Activated T-helper 1 cell treated with Interleukin-2 at 50 U/mL for 16 hours (primary cell): Measurements from ENCODE around the gene PLPP4.

Experiments
- DNase-seq: peaks from one replicate; pipeline ENCODE4 v3.0.0-alpha.2; 2020; ENCODE audit warnings: low read depth

The PLPP4 gene

DNA sequence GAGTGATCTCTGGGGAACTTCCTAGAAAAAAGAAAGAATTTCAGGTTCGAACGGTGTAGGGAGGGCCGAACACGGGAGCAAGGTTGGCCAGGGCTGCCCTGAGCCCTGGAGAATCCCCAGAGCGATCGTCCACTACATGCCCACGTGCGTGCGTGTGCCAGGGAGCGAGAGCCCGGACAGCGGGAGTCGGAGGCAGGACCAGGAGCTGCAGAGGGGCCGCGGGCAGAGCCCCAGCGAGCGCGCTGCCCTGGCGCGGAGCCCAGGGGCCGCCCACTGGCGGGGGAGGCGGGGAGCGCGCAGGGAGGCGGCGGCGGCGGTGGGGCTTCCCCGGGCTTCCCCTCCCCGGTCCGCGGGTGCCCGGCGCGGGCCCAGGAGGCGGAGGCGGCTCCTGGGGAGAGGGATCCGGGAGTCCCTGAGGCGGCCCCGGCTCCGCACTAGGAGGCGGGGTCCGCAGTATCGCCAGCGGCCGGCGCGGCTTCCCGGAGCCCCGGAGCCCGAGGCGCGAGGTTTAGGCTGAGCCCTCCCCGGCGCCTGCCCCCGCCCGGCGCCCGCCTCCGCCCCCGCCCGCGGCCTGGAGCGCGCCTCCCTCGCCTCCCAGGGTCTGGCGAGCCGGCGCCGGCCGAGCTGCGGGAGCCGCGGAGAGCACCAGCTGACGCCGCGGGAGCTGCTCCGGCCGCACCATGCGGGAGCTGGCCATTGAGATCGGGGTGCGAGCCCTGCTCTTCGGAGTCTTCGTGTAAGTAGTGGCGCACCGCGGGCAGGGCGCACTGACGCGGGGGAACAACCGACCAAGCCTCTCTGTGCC, at the start of gene PLPP4:
Gene PLPP4 (plus strand): TSS at position 602 of the 805 bp plus-strand sequence. CDS start 79 bp downstream, at position 681.
- no peak for DNase-seq

DNA sequence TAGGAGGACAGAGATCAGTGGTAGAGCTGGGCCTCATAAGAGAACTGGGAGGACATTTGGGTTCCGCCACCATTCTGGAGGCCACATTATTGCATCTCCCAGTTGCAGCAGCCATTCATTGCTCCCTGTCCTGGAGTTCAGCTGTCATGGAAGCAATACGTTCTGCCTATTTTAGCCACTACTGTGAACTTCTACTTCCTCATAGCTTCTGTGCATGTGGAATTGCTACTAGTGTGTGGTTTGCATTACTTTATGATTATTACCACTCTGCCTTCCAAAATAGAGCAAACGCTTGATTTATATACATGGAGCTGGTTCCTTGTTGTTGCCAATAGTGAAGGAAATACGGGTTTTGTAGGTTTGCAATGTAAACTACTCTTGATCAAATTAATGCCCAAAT, 47.2 kb upstream of the PLPP4 start:
- no peak for DNase-seq

DNA sequence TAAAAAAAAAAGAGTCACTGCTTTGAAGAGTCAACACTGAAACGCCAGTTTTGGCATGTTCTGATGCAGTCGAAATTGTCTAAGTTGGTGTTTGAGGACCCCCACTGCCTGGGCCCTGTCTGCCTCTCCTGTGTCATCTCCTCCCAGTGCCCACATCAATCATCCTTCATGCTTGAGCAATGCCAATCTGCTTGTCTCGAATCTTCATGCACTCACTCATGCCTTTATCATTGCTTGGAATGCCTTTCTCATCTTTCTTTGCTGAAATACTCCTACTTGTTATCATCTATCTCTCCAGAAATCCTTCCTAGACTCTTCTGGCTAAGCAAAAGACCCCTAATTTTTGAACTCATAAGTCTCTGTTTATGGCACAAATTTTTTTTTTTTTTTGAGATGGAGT, 42.1 kb upstream of the PLPP4 start:
- no peak for DNase-seq

DNA sequence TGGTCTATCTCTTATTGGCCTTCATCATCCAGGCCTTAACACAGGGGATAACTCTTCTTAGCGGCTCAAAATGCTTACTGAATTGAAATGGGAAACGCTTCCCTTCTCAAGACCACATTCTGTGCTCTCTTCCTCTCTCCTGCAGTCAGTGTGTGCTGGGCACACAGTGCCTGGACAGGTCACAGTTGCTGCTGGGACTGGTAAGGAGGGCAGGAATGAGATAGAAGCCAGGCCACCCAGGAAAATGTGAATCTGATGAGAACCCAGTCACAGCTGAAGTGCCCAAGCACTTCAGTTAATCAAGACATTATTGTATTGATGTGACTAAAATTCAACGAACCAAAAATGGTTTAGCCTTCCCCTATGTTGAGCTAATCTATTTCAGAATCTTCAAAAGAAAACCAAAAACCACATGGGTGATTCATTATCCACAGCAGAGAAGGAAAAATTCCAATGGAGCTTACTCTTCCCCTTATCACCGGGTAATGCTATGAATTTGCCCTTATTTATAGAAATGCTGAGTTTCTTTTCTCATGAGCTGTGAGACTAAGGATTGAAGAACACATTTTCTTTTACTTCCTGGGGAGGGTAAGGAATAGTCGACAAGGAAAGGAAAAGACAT, 41.2 kb upstream of the PLPP4 start:
- no peak for DNase-seq

DNA sequence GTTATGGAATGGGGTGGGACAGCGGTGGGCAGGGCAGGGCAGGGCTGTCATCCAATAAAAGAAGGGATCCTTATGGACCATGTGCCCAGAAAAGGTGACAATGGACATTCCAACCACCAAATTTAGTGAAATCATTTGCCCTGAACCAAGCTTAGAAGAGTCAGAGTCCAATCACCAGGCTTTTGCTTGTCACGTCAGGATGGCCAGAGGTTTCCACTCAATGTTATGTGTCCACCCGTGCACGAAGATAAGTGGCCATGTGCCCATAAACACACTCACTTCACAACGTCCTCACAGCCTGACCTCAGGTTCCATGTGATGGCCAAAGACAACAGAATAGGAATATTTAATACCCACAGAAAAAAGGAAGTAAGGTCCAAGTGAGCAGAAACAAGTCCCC, 36.6 kb upstream of the PLPP4 start:
- DNase-seq, result no peak

DNA sequence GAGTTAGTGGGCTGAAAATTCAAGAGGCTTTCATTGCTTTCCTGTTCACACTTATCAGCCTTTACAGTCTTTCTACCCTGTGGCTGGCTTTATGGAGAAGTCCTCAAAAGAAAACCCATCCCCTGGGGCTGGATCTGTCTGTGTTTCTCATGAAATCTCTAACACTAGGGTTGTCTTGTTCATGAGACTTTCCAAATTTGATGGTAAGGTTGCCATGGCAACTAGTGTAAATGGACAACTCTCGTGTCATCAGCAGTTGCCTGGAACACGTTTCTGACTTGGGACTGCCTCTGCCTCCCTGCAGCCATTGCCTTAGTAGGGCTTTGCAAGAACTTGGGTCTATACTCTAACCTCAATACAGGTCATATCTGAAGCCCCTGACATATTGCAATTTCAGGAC, 35.8 kb upstream of the PLPP4 start:
- no peak for DNase-seq

DNA sequence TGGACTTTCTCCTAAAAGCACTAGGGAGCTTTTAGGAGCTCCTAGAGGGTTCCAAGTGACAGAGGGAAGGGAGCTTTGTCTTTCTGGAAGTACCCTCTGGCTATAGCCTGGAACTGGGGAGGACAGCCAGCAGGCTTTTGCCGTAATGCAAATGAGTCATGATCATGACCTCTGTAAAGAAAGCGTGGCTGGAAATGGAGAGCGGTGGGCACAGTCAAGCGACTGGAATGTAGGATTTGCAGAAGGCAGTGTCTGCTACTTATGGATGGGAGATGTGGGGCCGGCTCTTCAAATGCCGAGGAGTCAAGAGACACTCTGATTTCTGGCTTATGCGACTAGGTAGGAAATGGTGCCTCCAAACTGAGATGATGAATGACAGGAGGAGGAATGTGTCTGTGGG, 34.6 kb upstream of the PLPP4 start:
- DNase-seq, result no peak

DNA sequence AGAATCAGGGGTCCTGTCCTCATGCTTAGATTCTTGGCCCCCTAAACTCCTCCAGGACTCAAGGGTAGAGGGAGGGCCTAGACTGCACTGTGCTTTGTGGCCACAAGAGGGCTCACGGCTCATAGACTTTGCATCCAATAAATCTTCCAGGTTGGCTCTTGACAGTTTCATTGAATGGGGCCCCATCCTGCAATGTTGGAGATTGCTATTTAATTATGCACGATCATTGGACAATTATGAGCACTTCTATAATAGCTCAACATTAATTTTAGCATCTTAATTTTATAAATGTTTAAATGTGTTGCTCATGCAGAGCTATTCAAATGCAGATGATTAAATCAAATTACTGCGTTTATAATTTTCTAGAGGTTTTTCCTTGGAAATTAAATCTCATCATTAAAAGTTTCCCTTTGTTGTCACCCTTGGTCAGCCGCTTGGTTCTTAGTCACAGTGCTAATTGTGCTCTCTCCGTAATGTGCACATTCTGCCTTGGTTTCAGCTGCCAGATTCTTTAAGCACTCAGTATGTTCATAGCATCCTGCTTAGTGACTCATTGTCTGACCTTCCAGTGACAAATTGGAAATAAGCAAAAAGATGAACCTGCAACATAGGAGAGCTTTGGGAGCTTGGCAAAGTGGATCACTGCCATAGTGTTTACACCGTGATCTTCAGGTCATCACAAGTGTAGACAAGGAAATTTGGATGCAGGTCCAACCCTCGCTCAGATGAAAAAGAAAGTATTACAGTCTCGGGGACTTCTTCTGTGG, 33.4 kb upstream of the PLPP4 start:
- DNase-seq, result no peak

DNA sequence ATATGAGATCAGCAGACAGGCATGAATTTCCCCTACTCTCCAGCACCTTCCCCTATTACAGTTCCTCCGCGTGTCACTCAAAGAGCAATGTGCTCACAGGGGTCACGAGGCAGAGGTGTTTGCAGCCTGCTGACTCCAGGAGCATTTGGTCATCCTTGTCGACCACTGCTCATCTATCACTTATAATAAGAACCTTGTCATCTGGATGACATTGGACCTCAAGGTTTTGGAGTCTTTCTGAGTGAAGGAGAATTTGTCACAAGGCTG, 32.9 kb upstream of the PLPP4 start:
- no peak for DNase-seq

DNA sequence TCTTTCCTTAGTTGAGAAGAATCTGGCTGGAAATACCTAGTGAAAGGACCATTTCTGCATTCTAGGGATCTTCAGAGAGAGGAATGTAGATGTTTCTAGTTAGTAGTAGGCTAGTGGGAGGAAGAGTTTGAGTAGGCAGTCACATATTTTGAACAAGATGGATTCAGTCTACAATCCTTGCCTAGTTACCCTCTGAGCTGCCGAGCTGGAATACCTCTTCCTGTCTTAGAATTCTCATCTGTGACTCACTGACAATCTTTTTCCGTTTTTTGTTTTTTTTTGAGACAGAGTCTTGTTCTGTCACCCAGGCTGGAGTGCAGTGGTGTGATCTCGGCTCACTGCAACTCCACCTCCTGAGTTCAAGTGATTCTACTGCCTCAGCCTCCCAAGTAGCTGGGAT, 30.7 kb upstream of the PLPP4 start:
- no peak for DNase-seq

DNA sequence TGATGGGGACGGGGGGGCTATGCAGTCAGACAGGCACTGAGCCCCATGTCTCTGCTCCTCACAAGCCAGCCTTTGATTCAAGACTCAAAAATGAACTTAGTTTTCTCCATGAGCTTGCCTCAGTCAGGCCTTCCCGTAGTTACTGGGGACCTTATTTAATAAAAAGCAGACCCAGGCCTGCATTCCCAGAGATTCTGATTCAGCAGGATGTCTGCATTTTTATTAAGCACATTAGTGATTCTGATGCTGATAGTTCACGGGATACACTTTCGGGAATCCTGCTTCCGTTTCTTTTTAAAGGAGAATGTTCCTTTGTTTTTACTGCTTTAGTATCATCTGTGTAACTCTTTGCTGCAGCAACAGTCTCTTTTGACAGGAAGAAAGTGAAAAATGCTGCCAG, 28.3 kb upstream of the PLPP4 start:
- no peak for DNase-seq

DNA sequence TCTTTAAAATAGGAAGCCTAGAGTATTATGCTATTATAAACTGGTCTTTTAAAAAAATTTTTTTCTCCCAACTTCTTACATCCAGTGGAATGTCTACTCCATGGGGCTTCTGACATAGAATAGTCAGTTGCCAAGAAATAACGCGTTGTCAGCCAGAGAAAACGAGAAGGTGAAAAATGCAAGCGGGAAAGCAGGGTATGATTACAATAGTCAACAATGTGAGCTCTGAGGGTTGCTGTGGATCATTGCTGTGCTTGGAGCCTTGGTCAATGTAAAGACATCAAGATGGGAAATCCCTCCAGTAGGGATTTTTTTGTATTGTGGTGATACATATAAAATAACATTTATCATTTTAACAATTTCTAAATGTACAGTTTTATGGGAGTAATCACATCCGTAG, 27.6 kb upstream of the PLPP4 start:
- no peak for DNase-seq

DNA sequence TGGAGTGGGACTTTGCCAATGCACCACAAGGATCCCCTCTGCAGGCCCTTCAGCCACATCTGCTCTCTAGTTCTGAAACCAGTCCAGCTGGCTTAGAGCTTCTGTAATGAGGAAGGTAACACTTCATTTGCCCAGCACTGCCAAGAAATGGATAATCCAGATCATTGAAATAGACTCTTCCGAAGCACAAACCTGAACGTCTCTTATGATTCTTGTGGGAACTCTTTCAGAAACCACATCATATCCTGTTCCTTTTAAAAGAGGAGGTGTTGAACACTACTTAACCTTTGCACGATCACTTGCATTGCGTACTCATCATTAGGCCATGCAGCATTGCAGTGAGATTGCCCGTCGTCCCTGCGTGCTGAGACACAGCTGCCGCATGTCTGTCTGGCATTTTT, 25.8 kb upstream of the PLPP4 start:
- DNase-seq, result no peak

DNA sequence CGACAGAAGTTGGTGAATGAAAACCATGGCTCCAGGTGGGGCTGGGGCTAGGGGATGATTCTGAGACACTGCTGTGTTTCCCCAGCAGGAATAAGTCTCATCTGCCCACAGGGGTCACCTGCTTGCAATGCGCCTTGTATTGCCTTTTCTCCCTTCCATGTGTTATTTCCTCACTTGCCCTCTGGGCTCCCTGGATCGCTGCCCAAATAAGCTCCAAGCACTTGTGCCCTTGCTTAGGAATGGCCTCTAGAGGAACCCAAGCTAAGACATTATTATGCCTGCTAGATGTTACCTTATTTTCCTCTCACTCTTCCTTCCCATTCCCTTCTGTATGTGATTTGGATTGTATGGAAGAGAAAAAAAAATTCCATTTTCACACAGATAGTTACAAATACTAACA, 24.8 kb upstream of the PLPP4 start:
- DNase-seq, result no peak

DNA sequence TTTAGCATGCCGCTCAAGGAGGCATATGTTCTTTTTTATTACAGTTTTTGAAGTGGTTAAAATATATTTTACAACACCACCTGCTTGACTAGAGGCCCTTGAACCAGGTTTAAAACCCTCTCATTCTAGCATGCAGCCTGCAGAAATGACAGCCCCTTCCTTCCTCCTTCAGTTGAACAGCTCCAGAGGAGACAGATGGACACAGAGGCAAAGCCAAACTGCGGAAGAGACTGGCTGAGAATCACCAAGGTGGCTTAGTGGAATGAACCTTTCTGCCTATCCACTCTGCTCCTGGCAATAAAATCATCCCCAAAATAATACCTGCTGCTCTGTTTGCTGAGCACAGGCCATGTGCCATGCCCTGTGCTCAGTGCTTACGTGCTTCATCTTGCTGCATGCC, 23.9 kb upstream of the PLPP4 start:
- no peak for DNase-seq

DNA sequence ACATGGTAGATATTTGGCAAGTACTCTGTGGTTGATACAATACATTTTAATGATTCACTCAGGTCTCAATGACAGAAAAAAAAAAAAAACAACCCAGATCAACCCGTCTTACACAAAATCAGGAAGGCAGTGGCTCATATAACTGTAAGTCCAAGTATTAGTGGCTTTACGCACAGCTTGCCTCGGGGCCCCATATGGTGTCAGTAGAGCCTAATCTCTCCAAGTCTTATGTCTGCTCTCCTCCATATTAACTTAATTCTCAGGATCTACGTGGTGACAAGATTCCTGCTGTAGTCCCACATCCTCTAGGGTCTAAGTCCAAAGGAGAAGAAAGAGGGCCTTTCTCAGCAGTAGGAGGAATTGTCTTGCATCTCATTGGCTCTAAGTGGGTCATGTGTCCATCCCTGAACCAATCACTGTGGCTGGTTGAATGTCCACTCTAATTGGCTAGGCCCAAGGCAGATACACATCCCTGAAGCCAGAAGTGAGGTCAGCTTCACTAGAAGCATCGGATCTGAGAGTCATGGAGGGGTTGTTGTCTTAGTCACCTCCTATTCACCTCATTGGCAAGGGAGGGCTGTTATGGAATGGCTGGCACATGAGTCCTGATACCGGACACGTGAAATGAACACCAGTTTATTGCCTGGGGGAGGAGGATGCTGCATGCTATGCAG, 20.5 kb upstream of the PLPP4 start:
- no peak for DNase-seq

DNA sequence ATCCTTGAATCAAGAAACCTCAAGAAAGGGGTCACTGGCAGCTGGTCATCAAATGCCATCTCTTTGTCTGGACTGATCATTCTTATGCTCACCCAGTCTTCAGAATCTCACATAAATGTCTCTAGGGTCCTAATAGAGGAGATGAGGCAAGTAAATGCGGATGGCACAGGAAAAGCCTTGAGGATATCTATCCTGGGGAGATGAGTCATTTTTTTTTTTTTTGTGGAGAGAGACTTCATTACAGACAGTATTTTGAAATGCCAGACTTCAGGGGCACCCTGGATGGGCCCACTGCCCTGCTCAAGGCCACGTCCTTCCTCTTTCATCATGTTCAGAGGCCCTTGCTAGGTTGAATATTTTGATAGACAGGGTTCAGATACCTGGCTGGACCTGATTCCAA, 19.5 kb upstream of the PLPP4 start:
- no peak for DNase-seq

DNA sequence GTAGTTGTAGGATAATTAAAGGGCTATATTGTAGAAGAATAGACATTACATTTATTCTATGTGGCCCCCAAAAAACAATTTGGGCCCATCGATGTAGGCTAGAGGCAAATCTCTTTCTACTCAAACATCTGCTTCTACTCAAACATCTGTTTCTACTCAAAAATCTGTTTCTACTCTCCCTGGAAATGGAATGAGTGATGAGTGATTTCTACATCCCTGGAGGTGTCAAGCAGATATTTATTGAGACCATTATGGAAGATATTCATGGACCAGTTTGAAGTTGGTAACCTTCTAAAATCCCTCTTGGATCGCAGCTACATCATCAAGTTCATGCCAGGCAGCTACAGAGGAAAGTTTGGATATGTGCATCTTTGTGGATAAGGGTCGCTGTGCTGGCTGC, 5.1 kb upstream of the PLPP4 start:
- DNase-seq, result no peak

DNA sequence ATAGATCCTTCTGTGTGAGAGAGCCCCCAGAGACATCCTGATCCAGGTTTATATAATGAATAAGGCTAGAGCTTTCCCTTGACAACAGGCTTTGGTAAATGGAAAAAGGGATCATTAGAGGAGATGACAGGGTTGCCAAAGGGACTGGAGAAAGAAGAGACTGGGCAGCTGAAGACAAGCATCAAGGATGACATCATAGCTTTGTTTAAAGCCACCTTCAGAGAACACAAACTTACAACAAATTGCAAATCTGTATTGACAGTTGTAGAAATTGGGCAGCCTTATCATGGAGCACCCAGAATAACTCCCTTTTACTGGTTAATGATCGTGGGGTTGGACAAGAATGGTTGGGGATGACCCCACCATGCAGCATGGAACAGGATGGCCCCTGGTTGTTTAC, 3.7 kb upstream of the PLPP4 start:
- no peak for DNase-seq

DNA sequence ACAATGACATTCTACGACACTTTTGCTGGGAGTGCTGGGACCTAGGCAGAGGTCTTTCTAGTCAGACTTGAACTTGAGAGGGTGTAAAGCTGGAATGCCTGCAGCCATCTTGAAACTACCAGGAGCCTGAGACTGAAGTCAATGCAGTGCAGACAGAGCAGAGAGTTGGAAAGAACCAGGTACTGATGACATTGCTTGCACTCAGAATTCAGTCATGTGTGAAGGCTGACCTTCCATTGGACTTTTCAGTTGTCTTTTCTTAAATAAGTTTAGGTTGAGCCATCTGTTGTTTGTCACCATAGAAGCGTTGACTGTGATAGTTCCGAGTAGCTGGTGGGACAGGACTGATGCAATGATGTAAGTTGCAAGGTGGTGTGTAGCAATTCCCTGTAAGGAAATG, 3.1 kb upstream of the PLPP4 start:
- no peak for DNase-seq

DNA sequence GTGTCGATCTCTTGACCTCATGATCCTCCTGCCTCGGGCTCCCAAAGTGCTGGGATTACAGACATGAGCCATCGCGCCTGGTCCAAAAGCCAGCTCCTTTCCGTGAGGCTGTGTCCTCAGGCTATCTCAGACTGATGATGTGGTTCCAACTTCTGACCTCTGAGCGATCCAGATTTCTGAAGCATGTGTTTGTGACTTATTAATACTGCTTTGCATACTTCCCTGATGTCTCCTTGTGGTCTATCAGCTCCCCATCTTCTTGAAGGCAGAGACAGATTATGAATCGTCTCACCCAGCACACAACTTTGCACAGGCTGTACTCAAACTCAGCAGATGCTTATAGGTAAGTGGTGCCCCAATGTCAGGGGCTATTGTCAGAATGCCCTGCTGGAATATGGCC, 2.0 kb upstream of the PLPP4 start:
- DNase-seq, result no peak

DNA sequence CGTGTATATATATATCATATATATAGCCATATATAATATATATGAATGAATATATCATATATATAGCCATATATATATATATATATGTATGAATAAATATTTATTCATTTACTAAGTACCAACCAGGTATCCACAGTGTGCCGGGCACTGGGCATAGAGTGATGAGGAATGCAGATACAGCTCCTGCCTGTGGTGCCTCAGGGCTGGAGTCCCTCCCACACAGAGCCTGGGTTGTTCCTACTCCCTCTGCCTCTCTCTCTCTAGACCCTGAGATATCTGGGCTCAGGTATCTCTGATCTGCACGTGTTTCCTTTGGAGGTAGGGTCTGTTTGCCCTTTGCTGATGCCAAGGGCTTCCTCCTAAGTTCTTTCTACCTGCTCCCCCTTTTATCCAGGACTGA, 1.4 kb upstream of the PLPP4 start:
- DNase-seq, result no peak

DNA sequence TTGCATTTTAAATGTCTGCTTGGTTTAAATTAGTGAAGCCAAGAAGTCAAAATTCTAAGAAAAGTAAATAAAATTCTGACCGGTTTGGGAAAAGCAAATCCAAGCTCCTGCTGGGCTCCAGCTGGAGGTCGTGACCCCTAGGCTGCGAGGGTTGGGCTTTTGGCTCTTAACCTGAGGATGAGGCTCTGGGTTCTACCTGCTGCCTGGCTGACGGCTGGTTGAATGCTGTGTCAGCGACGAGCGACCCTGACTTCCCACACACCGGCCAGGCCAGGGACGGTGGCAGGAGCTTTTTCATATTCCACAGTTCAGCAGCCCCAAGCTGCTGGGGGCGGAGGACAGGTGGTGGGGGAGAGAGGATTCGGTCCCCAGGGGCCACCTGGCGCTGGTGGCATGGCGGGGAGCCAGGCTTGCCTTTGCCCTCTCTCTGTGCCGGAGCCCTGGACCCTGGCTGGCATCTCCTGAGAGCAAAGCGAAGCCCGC, 843 bp upstream of the PLPP4 start:
- no peak for DNase-seq
